Breast epithelium (tissue), 3 donors: ENCODE data around the gene FNDC3B.

Experiments
- CTCF ChIP-seq, 3 donors: fragments of 450-650 bp; IDR thresholded peaks; one replicate each; pipeline ENCODE4 v1.5.1; 2016 to 2017; ENCODE audit warnings: antibody characterized with exemption in 3 of 3, mild to moderate bottlenecking in 3 of 3, moderate library complexity in 3 of 3
- POLR2A ChIP-seq: fragments of 450-650 bp; IDR thresholded peaks from one replicate; pipeline ENCODE4 v1.6.1; 2016; ENCODE audit warnings: antibody characterized with exemption, mild to moderate bottlenecking, moderate library complexity
- POLR2AphosphoS5 ChIP-seq, 3 donors: sonication (generic); formaldehyde crosslinking; IDR thresholded peaks; one replicate each; pipeline ENCODE4 v1.6.1; 2017; ENCODE audit warnings: antibody characterized with exemption in 3 of 3

DNA sequence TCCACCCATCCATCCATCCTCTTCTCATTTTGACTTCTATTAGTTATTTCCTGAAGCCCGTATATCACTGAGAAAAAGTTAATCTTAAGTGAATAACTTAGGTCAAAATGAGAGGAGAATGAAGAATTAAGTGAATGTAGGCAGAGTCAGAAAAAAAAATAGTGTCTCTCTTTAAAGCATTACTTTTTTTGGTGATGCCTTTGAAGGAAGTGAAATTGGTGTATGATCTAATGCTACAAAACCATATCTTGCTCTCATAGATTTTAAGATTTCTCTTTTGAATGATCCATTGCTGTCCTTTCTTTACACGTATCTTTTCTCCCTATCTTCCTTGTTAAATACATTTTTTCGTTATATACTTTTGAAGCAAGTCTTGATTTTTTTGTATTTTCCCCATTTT is 23.4 kb downstream of the FNDC3B start:
- TF ChIP-seq CTCF (IDR thresholded peaks at IDR 0.05) (no peak), POLR2AphosphoS5 (IDR thresholded peaks at IDR 0.05) (no peak), POLR2A (no peak)
